ENCODE measurements around the gene MARCHF10. TPM values are rescaled to one million over a fixed set of nuclear protein-coding genes. Genes with fewer than 3 reads are reported as not detected.

MARCHF10 gene
- total RNA-seq, 1 experiment from 2014 or later = 8.0 TPM

- intact Hi-C loops (cut with micrococcal nuclease; ENCODE audit: unreplicated experiment) = loop anchor here (10.0 kb wide), 1 partner anchor 67 kb away; no protein-coding TSS in a partner anchor
Measured at GRCh38 chr17:62827746-62828485, 19.8 kb upstream of the MARCHF10 start.

DNA sequence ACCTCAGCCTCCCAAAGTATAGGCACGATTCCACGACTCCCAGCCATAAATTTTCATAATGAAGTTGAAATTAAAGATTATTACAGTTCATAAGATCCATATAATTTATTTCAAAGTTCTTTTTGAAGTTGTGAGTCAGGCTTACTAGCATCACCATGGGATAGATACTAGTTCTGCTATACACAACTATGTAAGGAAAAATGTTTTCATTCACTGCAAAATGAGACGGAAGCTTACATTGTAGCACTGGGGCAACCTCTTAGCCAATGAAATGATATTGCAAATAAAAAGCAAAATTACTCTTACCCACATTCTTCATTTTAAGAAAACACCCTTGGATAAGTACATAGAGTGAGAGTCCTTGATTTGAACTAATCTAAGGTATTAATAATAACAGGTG, 18.8 kb upstream of the MARCHF10 start:
- H4K20me1 ChIP-seq (ENCODE audit: insufficient read depth) = no peaks in the 10 kb centered on the region
- H2AFZ ChIP-seq = no peak overlapping the region
- CTCF ChIA-PET = no interaction called here
- no peak overlapping the region for H3K4me3 ChIP-seq
- POLR2A ChIA-PET (ENCODE audit: unreplicated experiment) = no interaction called here
- H3K27me3 ChIP-seq (ENCODE audit: insufficient read depth, low read depth) = no peaks in the 10 kb centered on the region
- H3K9me3 ChIP-seq (ENCODE audit: insufficient read depth, low read depth) = no peaks in the 10 kb centered on the region
- H3K4me2 ChIP-seq = no peak overlapping the region; the same call in 1 of the 2 replicates
- BruUV-seq (replicated peaks) = no TSS peak
- peaks cover 63% of the 10 kb centered on the region for H3K4me1 ChIP-seq (replicated peaks; ENCODE audit: insufficient read depth)
- no peaks in the 10 kb centered on the region for H3K79me2 ChIP-seq (ENCODE audit: low read depth)
- no peak for DNase-seq
- TF ChIP-seq, protein P1, sequence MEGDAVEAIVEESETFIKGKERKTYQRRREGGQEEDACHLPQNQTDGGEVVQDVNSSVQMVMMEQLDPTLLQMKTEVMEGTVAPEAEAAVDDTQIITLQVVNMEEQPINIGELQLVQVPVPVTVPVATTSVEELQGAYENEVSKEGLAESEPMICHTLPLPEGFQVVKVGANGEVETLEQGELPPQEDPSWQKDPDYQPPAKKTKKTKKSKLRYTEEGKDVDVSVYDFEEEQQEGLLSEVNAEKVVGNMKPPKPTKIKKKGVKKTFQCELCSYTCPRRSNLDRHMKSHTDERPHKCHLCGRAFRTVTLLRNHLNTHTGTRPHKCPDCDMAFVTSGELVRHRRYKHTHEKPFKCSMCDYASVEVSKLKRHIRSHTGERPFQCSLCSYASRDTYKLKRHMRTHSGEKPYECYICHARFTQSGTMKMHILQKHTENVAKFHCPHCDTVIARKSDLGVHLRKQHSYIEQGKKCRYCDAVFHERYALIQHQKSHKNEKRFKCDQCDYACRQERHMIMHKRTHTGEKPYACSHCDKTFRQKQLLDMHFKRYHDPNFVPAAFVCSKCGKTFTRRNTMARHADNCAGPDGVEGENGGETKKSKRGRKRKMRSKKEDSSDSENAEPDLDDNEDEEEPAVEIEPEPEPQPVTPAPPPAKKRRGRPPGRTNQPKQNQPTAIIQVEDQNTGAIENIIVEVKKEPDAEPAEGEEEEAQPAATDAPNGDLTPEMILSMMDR (conservative IDR thresholded peaks at IDR 0.05) = no peak
- TF ChIP-seq EZH2 (IDR thresholded peaks at IDR 0.05; ENCODE audit: low read depth) = no peak
- H3K9me2 ChIP-seq (ENCODE audit: insufficient read depth) = no peaks in the 10 kb centered on the region
- peaks cover 38% of the 10 kb centered on the region for H3F3A ChIP-seq (ENCODE audit: insufficient read depth, low read depth)
- H3K36me3 ChIP-seq (ENCODE audit: low read depth) = no peaks in the 10 kb centered on the region
- intact Hi-C loops (cut with micrococcal nuclease; ENCODE audit: unreplicated experiment) = loop anchor here (10.0 kb wide), 1 partner anchor 68 kb away; no protein-coding TSS in a partner anchor
- H3K27ac ChIP-seq = peak overlapping the region; percentile 14; the same call in 1 of the 2 replicates

More at GRCh38 chr17:62827746-62828485, 19.8 kb upstream of the MARCHF10 start:
- H3K36me3 ChIP-seq (ENCODE audit: low read depth) = no peaks in the 10 kb centered on the region
- H3K4me1 ChIP-seq (replicated peaks; ENCODE audit: insufficient read depth) = peaks cover 53% of the 10 kb centered on the region
- no peak overlapping the region for H3K4me3 ChIP-seq
- peak overlapping the region; percentile 35; the same call in 1 of the 2 replicates for H2AFZ ChIP-seq
- H3K4me2 ChIP-seq = peak overlapping the region; percentile 29
- BruUV-seq (replicated peaks) = no TSS peak
- H3K9me3 ChIP-seq (ENCODE audit: insufficient read depth, low read depth) = no peaks in the 10 kb centered on the region
- no peaks in the 10 kb centered on the region for H4K20me1 ChIP-seq (ENCODE audit: insufficient read depth)
- H3F3A ChIP-seq (ENCODE audit: insufficient read depth, low read depth) = peaks cover 30% of the 10 kb centered on the region
- no peaks in the 10 kb centered on the region for H3K79me2 ChIP-seq (ENCODE audit: low read depth)
- H3K9me2 ChIP-seq (ENCODE audit: insufficient read depth) = no peaks in the 10 kb centered on the region
- H3K27ac ChIP-seq = peak overlapping the region; percentile 36
- CTCF ChIA-PET = no interaction called here
- POLR2A ChIA-PET (ENCODE audit: unreplicated experiment) = no interaction called here
- no peaks in the 10 kb centered on the region for H3K27me3 ChIP-seq (ENCODE audit: insufficient read depth, low read depth)
- DNase-seq = no peak
- TF ChIP-seq EZH2 (IDR thresholded peaks at IDR 0.05; ENCODE audit: low read depth) = no peak
- TF ChIP-seq, protein P1 (conservative IDR thresholded peaks at IDR 0.05) = no peak

GRCh38 chr17:62825182-62825581, 17.1 kb upstream of the MARCHF10 start:
- H3K4me1 ChIP-seq (replicated peaks; ENCODE audit: insufficient read depth) = peaks cover 80% of the 10 kb centered on the region
- H3K27me3 ChIP-seq (ENCODE audit: insufficient read depth, low read depth) = no peaks in the 10 kb centered on the region
- BruUV-seq (replicated peaks) = TSS peak; percentile 81
- H3K9me2 ChIP-seq (ENCODE audit: insufficient read depth) = no peaks in the 10 kb centered on the region
- ChIA-PET CTCF (interaction anchor here (0.6 to 0.7 kb wide), 3 partner anchors 94 to 111 kb away, joined by 3 to 5 read pairs (median 4); no protein-coding TSS in a partner anchor), POLR2A (ENCODE audit: unreplicated experiment) (interaction anchor here (0.6 to 1.4 kb wide), 6 partner anchors 15 to 424 kb away, joined by 3 to 15 read pairs (median 8); partner anchors contain the start of gene MARCHF10)
- DNase-seq = no peak
- no peaks in the 10 kb centered on the region for H3K79me2 ChIP-seq (ENCODE audit: low read depth)
- H2AFZ ChIP-seq = peak overlapping the region; percentile 49
- peaks cover 45% of the 10 kb centered on the region for H3F3A ChIP-seq (ENCODE audit: insufficient read depth, low read depth)
- H3K4me3 ChIP-seq = peak overlapping the region; percentile 39; the same call in 1 of the 2 replicates
- H3K36me3 ChIP-seq (ENCODE audit: low read depth) = no peaks in the 10 kb centered on the region
- H3K27ac ChIP-seq = peak overlapping the region; percentile 94
- H3K9me3 ChIP-seq (ENCODE audit: insufficient read depth, low read depth) = no peaks in the 10 kb centered on the region
- H3K4me2 ChIP-seq = peak overlapping the region; percentile 81
- no peak for TF ChIP-seq EZH2 (IDR thresholded peaks at IDR 0.05; ENCODE audit: low read depth)
- TF ChIP-seq, protein P1 (conservative IDR thresholded peaks at IDR 0.05) = no peak
- no peaks in the 10 kb centered on the region for H4K20me1 ChIP-seq (ENCODE audit: insufficient read depth)
- intact Hi-C loops (cut with micrococcal nuclease; ENCODE audit: unreplicated experiment) = loop anchor here (2.0 to 10.0 kb wide), 3 partner anchors 44 to 120 kb away; no protein-coding TSS in a partner anchor
